GM12878 (cell line): Measurements from ENCODE around the gene PRPSAP1. TPM values are rescaled to one million over a fixed set of nuclear protein-coding genes. Genes with fewer than 3 reads are reported as not detected.

Experiments
- ESRRA ChIP-seq: IDR thresholded peaks from 2 replicates; pipeline ENCODE4 v1.6.1; 2012; ENCODE audit warnings: mild to moderate bottlenecking, low read length, improper control_type of control experiment
- HSF1 ChIP-seq: fragments of 150-350 bp; IDR thresholded peaks from 2 replicates; pipeline ENCODE4 v1.6.1; 2014; ENCODE audit warnings: mild to moderate bottlenecking, low read depth, low read length
- MXI1 ChIP-seq: fragments of 150-350 bp; IDR thresholded peaks from 2 replicates; pipeline ENCODE4 v1.6.1; 2011; ENCODE audit warnings: low read depth, mild to moderate bottlenecking, inconsistent platforms, low read length, improper control_type of control experiment
- MYC ChIP-seq: IDR thresholded peaks from 2 replicates; pipeline ENCODE4 v1.6.1; 2011; ENCODE audit warnings: mild to moderate bottlenecking, low read length, moderate library complexity, inconsistent platforms; ENCODE audit not compliant: insufficient read depth, insufficient replicate concordance, insufficient read length, severe bottlenecking
- PAX5 ChIP-seq: IDR thresholded peaks from 2 replicates; pipeline ENCODE4 v1.6.1; 2011; ENCODE audit warnings: low read depth, low read length, borderline replicate concordance
- POLR2A ChIP-seq: IDR thresholded peaks from 2 replicates; pipeline ENCODE4 v1.6.1; 2011; ENCODE audit warnings: low read depth, mild to moderate bottlenecking, low read length
- POU2F2 ChIP-seq: IDR thresholded peaks from 3 replicates; pipeline ENCODE4 v1.6.1; 2011; ENCODE audit warnings: low read depth, mild to moderate bottlenecking, low read length, borderline replicate concordance
- REST ChIP-seq: IDR thresholded peaks from 2 replicates; pipeline ENCODE4 v1.6.1; 2012; ENCODE audit warnings: mild to moderate bottlenecking, low read depth, low read length
- SIN3A ChIP-seq: IDR thresholded peaks from 2 replicates; pipeline ENCODE4 v1.6.1; 2012; ENCODE audit warnings: low read depth, low read length, improper control_type of control experiment
- ZNF207 ChIP-seq: fragments of 450-650 bp; IDR thresholded peaks from 2 replicates; pipeline ENCODE4 v1.6.1; 2014; ENCODE audit warnings: antibody characterized with exemption, mild to moderate bottlenecking, borderline replicate concordance
- ZSCAN29 ChIP-seq: fragments of 450-650 bp; IDR thresholded peaks from 2 replicates; pipeline ENCODE4 v1.6.1; 2017; ENCODE audit warnings: mild to moderate bottlenecking, moderate library complexity
- polyA plus RNA-seq, 11 experiments: library from polyadenylated mRNA; depleted of rRNA in 4 of 11; unstranded in 6 of 11; stranded (reverse) in 5 of 11; fragments of >200 nt; fragmentation: Nextera tagmentation in 4 of 11; fragmentation: Illumina TruSeq in 1 of 11; extraction: Ambion mirVana in 4 of 11; extraction: Trizol in 1 of 11; gene quantifications; 1 replicate in 1 of 11; 2 replicates in 10 of 11; pipeline versions ENCODE4 v1.2.1 to v1.2.3, GENCODE V29; 2011 to 2016; ENCODE audit warnings: inconsistent platforms in 2 of 11, missing spikeins in 2 of 11, low read depth in 1 of 11
- total RNA-seq, 4 experiments: library from RNA; depleted of rRNA in 3 of 4; stranded (reverse); fragments of >200 nt in 3 of 4; fragmentation: Illumina TruSeq in 1 of 4; extraction: Trizol in 1 of 4; gene quantifications; 2 replicates each; pipeline versions ENCODE4 v1.2.1 to v1.2.3, GENCODE V29; 2013 to 2021

The PRPSAP1 gene
- total and polyA plus RNA-seq, 10 of the 15 experiments (the other 5 are each of a cell fraction or from before 2014, with no cell fraction given), result 15.8 to 84.2 (median 44.2) TPM

- TF ChIP-seq ZNF207 (no peak; the same call in 1 of the 2 replicates), SIN3A (no peak), ESRRA (no peak), REST (no peak), PAX5 (peak; percentile 54; the same call in 1 of the 2 replicates), POLR2A (peak; percentile 94), MXI1 (no peak), MYC (no peak), POU2F2 (peak; percentile 81; the same call in 2 of the 3 replicates), ZSCAN29 (no peak), HSF1 (no peak)
Observed at GRCh38 chr17:76268015-76268749, 85.5 kb downstream of the PRPSAP1 start (continued).
